ENCODE results near the gene PURB.

DNA sequence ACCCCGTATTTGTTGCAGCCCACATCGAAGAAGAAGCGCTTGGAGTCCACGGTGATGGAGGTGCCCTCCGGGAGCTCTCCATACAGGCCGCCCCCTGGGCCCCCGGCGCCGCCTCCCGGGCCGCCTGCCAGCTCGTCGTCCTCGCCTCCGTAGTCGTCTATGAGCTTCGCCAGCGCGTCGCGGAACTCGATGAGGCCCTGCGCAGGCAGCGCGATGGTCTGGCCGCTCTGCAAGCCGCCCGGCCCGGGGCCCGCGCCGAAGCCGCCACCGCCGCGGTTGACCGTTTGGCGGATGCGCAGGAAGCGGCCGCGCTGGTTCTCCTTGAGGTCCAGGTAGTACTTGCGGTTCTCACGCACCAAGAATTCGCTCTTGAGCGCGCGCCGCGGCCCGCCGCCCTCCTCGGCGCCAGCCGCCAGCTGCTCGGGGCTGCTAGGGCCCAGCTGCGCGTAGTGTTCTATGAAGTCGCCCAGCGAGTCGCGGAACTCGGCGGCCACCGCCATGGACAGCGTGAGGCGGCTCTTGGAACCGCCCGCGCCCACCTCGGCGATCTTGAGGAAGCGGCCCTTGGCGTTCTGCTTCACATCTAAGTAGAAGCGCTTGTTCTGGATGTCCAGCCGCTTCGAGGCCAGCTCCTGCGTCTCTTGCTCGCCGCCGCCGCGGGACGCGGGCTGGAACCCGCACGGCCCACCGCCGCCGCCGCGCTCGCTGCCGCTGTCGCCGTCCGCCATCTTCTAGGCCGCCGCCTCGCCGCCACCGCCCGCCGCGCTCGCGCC is 523 bp downstream of the PURB start:
- TF ChIP-seq, protein P1, sequence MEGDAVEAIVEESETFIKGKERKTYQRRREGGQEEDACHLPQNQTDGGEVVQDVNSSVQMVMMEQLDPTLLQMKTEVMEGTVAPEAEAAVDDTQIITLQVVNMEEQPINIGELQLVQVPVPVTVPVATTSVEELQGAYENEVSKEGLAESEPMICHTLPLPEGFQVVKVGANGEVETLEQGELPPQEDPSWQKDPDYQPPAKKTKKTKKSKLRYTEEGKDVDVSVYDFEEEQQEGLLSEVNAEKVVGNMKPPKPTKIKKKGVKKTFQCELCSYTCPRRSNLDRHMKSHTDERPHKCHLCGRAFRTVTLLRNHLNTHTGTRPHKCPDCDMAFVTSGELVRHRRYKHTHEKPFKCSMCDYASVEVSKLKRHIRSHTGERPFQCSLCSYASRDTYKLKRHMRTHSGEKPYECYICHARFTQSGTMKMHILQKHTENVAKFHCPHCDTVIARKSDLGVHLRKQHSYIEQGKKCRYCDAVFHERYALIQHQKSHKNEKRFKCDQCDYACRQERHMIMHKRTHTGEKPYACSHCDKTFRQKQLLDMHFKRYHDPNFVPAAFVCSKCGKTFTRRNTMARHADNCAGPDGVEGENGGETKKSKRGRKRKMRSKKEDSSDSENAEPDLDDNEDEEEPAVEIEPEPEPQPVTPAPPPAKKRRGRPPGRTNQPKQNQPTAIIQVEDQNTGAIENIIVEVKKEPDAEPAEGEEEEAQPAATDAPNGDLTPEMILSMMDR (IDR thresholded peaks at IDR 0.05 in 2 of 3, conservative IDR thresholded peaks at IDR 0.05 in 1 of 3; ENCODE audit: insufficient read depth in 2 of 3, low read depth in 1 of 3, low read length in 3 of 3), result no peak
- TF ChIP-seq RERE (CRISPR knock-in tag; IDR thresholded peaks at IDR 0.05; ENCODE audit: borderline replicate concordance), result no peak
- no peak for TF ChIP-seq NEUROD1 (IDR thresholded peaks at IDR 0.05; ENCODE audit: borderline replicate concordance, low read depth, low read length, partially characterized antibody)
- TF ChIP-seq ATF3 (IDR thresholded peaks at IDR 0.05), result no peak
- 0 out of 2 replicates have a peak, but pooled peaks have one; percentile 48 for TF ChIP-seq ATF3 (CRISPR knock-in tag; conservative IDR thresholded peaks at IDR 0.05)
- peak in 2 of 3 experiments; percentile 47 to 80 for TF ChIP-seq YY1 (IDR thresholded peaks at IDR 0.05; ENCODE audit: borderline replicate concordance in 1 of 3, control insufficient read depth in 1 of 3, extremely low read depth in 1 of 3, insufficient read depth in 3 of 3, insufficient read length in 1 of 3, insufficient replicate concordance in 2 of 3, low read depth in 1 of 3, low read length in 2 of 3)
- TF ChIP-seq TCF7 (IDR thresholded peaks at IDR 0.05; ENCODE audit: borderline replicate concordance), result no peak; the same call in 1 of the 2 replicates
- peak; percentile 63 for TF ChIP-seq L3MBTL2 (IDR thresholded peaks at IDR 0.05)
- TF ChIP-seq ZNF507 (tag; conservative IDR thresholded peaks at IDR 0.05), result no peak
- TF ChIP-seq FOXJ3 (CRISPR knock-in tag; IDR thresholded peaks at IDR 0.05), result no peak
- no peak for TF ChIP-seq TARDBP (IDR thresholded peaks at IDR 0.05)
- TF ChIP-seq POLR2A (conservative IDR thresholded peaks at IDR 0.05), result no peak
- no peak for TF ChIP-seq MXI1 (IDR thresholded peaks at IDR 0.05; ENCODE audit: low read depth, low read length)

Measured in K562 (cell line).